ENCODE measurements around the gene RCAN3.
A peak's percentile ranks its signal among the peaks of the same experiment; 100 is the strongest.
"Not testable (repeated sequence)": the region's sequence is repeated elsewhere in the genome, so short reads cannot be mapped to it uniquely, and the experiment has no call there.

Gene RCAN3

GRCh38 chr1:24502709-24503058, at the start of gene RCAN3:
Gene RCAN3, plus strand, starts transcription at chr1:24502836. Its CDS starts 11,537 bp downstream, at chr1:24514373.
- DNase-seq, result peak; percentile 93

- DNase-seq, result no peak
These were observed 49.6 kb upstream of the RCAN3 start for GRCh38 chr1:24452922-24453485.

- no peak for DNase-seq
These were observed 48.0 kb upstream of the RCAN3 start for GRCh38 chr1:24454673-24455072.

GRCh38 chr1:24455272-24455671, 47.4 kb upstream of the RCAN3 start:
- no peak for DNase-seq

GRCh38 chr1:24457866-24458265, 44.8 kb upstream of the RCAN3 start:
- no peak for DNase-seq

GRCh38 chr1:24459551-24460266, 42.9 kb upstream of the RCAN3 start:
- no peak for DNase-seq

- DNase-seq, result not testable (repeated sequence)
These were observed 40.5 kb upstream of the RCAN3 start for GRCh38 chr1:24462128-24462527.

- no peak for DNase-seq
These were observed 38.6 kb upstream of the RCAN3 start for GRCh38 chr1:24463776-24464735.

- DNase-seq, result no peak
These were observed 37.5 kb upstream of the RCAN3 start for GRCh38 chr1:24465099-24465498.

- DNase-seq, result no peak
These were observed 37.0 kb upstream of the RCAN3 start for GRCh38 chr1:24465638-24466037.

GRCh38 chr1:24468685-24469316, 33.8 kb upstream of the RCAN3 start:
- no peak for DNase-seq

GRCh38 chr1:24470592-24470991, 32.0 kb upstream of the RCAN3 start:
- DNase-seq, result no peak

- DNase-seq, result no peak
These were observed 29.9 kb upstream of the RCAN3 start for GRCh38 chr1:24472527-24473251.

- no peak for DNase-seq
These were observed 28.4 kb upstream of the RCAN3 start for GRCh38 chr1:24474193-24474592.

- DNase-seq, result no peak
These were observed 26.9 kb upstream of the RCAN3 start for GRCh38 chr1:24475700-24476099.

- no peak for DNase-seq
These were observed 26.1 kb upstream of the RCAN3 start for GRCh38 chr1:24476571-24476970.

GRCh38 chr1:24477309-24477708, 25.3 kb upstream of the RCAN3 start:
- no peak for DNase-seq

GRCh38 chr1:24481101-24481500, 21.5 kb upstream of the RCAN3 start:
- DNase-seq, result peak; percentile 76

- peak; percentile 22 for DNase-seq
These were observed 20.6 kb upstream of the RCAN3 start for GRCh38 chr1:24481843-24482610.

GRCh38 chr1:24483441-24483840, 19.2 kb upstream of the RCAN3 start:
- DNase-seq, result peak; percentile 41

- peak; percentile 26 for DNase-seq
These were observed 18.4 kb upstream of the RCAN3 start for GRCh38 chr1:24484199-24484598.
